ENCODE data around the gene SPAG16. TPM values are rescaled to one million over a fixed set of nuclear protein-coding genes. Genes with fewer than 3 reads are reported as not detected.

SPAG16 gene
- total and polyA plus RNA-seq, 2 donors (not counting 1 experiment from before 2014, with no cell fraction given) = 3.4 to 8.6 TPM

GRCh38 chr2:213980883-213981282 is 696.6 kb downstream of the SPAG16 start:
- ChIA-PET CTCF (no interaction called here), POLR2A (no interaction called here)
- H3K27ac Mint-ChIP-seq = no peak overlapping the region
- Histone ChIP-seq H2AFZ (ENCODE audit: insufficient read depth, low read depth, low read length, poor library complexity, severe bottlenecking) (no peak overlapping the region), H3K27me3 (replicated peaks in 1 of 4; ENCODE audit: control extremely low read depth in 1 of 4, control insufficient read depth in 3 of 4, insufficient read depth in 4 of 4, low read length in 3 of 4) (no peaks in the 10 kb centered on the region), H4K20me1 (ENCODE audit: control insufficient read depth, insufficient read depth, low read length, poor library complexity, severe bottlenecking) (no peaks in the 10 kb centered on the region), H3K4me3 (ENCODE audit: control extremely low read depth in 1 of 5, extremely low read depth in 1 of 5, insufficient read depth in 1 of 5, low read depth in 2 of 5, low read length in 4 of 5) (no peak overlapping the region), H3K4me1 (ENCODE audit: control insufficient read depth in 2 of 2, insufficient read depth in 2 of 2, low read length in 2 of 2) (no peaks in the 10 kb centered on the region), H3K9me3 (ENCODE audit: control extremely low read depth in 1 of 3, control insufficient read depth in 2 of 3, insufficient read depth in 1 of 3, low read length in 2 of 3) (no peaks in the 10 kb centered on the region), H3K4me2 (replicated peaks; ENCODE audit: low read depth, low read length, poor library complexity, severe bottlenecking) (no peak overlapping the region), H3K27ac (ENCODE audit: low read length in 2 of 2) (no peak overlapping the region), H3K9ac (ENCODE audit: low read length) (no peak overlapping the region), H3K36me3 (replicated peaks in 1 of 2; ENCODE audit: control extremely low read depth in 1 of 2, control insufficient read depth in 1 of 2, extremely low read depth in 1 of 2, insufficient read depth in 2 of 2, low read length in 1 of 2) (no peaks in the 10 kb centered on the region), H3K79me2 (ENCODE audit: control insufficient read depth, insufficient read depth, low read length) (no peaks in the 10 kb centered on the region)
- H3K9me3 Mint-ChIP-seq (ENCODE audit: insufficient read depth) = no peaks in the 10 kb centered on the region
- TF ChIP-seq CTCF (IDR thresholded peaks at IDR 0.05) (no peak), EZH2 (IDR thresholded peaks at IDR 0.05; ENCODE audit: borderline replicate concordance, insufficient read depth, low read depth, low read length, poor library complexity, severe bottlenecking) (no peak)
- H3K27me3 Mint-ChIP-seq = no peaks in the 10 kb centered on the region
- no peak overlapping the region for H3K4me3 Mint-ChIP-seq
- H3K4me1 Mint-ChIP-seq = no peaks in the 10 kb centered on the region
- no CpG with 5 or more reads among the region's 3 CpGs for WGBS (ENCODE audit: insufficient coverage)
- intact Hi-C loops (cut with micrococcal nuclease) = no loop called here
- ATAC-seq (ENCODE audit: low read depth) (no peak), DNase-seq (no peak)

- intact Hi-C loops (cut with micrococcal nuclease) = no loop called here
- WGBS (ENCODE audit: insufficient coverage) = 97% methylated on average over 3 of the region's 3 CpGs
- Histone ChIP-seq H3K9ac (ENCODE audit: low read length) (no peak overlapping the region), H4K20me1 (ENCODE audit: control insufficient read depth, insufficient read depth, low read length, poor library complexity, severe bottlenecking) (no peaks in the 10 kb centered on the region), H3K27me3 (replicated peaks in 1 of 4; ENCODE audit: control extremely low read depth in 1 of 4, control insufficient read depth in 3 of 4, insufficient read depth in 4 of 4, low read length in 3 of 4) (no peaks in the 10 kb centered on the region), H3K4me3 (ENCODE audit: control extremely low read depth in 1 of 5, extremely low read depth in 1 of 5, insufficient read depth in 1 of 5, low read depth in 2 of 5, low read length in 4 of 5) (no peak overlapping the region), H3K4me1 (ENCODE audit: control insufficient read depth in 2 of 2, insufficient read depth in 2 of 2, low read length in 2 of 2) (no peaks in the 10 kb centered on the region), H3K36me3 (replicated peaks in 1 of 2; ENCODE audit: control extremely low read depth in 1 of 2, control insufficient read depth in 1 of 2, extremely low read depth in 1 of 2, insufficient read depth in 2 of 2, low read length in 1 of 2) (no peaks in the 10 kb centered on the region), H3K4me2 (replicated peaks; ENCODE audit: low read depth, low read length, poor library complexity, severe bottlenecking) (no peak overlapping the region), H3K27ac (ENCODE audit: low read length in 2 of 2) (no peak overlapping the region), H3K79me2 (ENCODE audit: control insufficient read depth, insufficient read depth, low read length) (no peaks in the 10 kb centered on the region), H2AFZ (ENCODE audit: insufficient read depth, low read depth, low read length, poor library complexity, severe bottlenecking) (no peak overlapping the region), H3K9me3 (ENCODE audit: control extremely low read depth in 1 of 3, control insufficient read depth in 2 of 3, insufficient read depth in 1 of 3, low read length in 2 of 3) (no peaks in the 10 kb centered on the region)
- Mint-ChIP-seq H3K9me3 (ENCODE audit: insufficient read depth) (no peaks in the 10 kb centered on the region), H3K4me1 (no peaks in the 10 kb centered on the region), H3K4me3 (no peak overlapping the region), H3K27me3 (no peaks in the 10 kb centered on the region), H3K27ac (no peak overlapping the region)
- TF ChIP-seq CTCF (IDR thresholded peaks at IDR 0.05) (no peak), EZH2 (IDR thresholded peaks at IDR 0.05; ENCODE audit: borderline replicate concordance, insufficient read depth, low read depth, low read length, poor library complexity, severe bottlenecking) (no peak)
- POLR2A ChIA-PET = no interaction called here
- no peak for DNase-seq
- ATAC-seq (ENCODE audit: low read depth) = no peak
- CTCF ChIA-PET = no interaction called here
Measured at GRCh38 chr2:213989207-213989606, 704.9 kb downstream of the SPAG16 start.

All from B cell (primary cell).